GM23338 (cell line): ENCODE data around the gene POU1F1. TPM values are rescaled to one million over a fixed set of nuclear protein-coding genes. Genes with fewer than 3 reads are reported as not detected.

Experiments
- ATAC-seq: fragments of 200-7000 bp; cut with Tn5 transposase; 3 replicates; pipeline ENCODE4 v1.9.1; 2020
- DNase-seq: peaks from one replicate; pipeline ENCODE4 v3.0.0-alpha.2; 2015; ENCODE audit warnings: low spot score
- H2AFZ ChIP-seq: fragments of 200-600 bp; sonication (generic); 2 replicates; pipeline ENCODE4 v1.8.0; 2016; ENCODE audit warnings: antibody characterized with exemption, mild to moderate bottlenecking, moderate library complexity
- H3F3A ChIP-seq: fragments of 200-600 bp; sonication (generic); replicated peaks from 2 replicates; pipeline ENCODE4 v1.8.0; 2017; ENCODE audit warnings: antibody characterized with exemption, mixed run types, low read depth
- H3K27ac ChIP-seq: fragments of 200-600 bp; sonication (generic); 2 replicates; pipeline ENCODE4 v1.6.1; 2016; ENCODE audit warnings: low read depth
- H3K27me3 ChIP-seq: fragments of 200-600 bp; sonication (generic); 2 replicates; pipeline ENCODE4 v1.8.0; 2016; ENCODE audit warnings: mild to moderate bottlenecking, mixed run types, moderate library complexity; ENCODE audit not compliant: insufficient read depth
- H3K36me3 ChIP-seq: fragments of 200-600 bp; sonication (generic); 2 replicates; pipeline ENCODE4 v1.8.0; 2016; ENCODE audit warnings: mild to moderate bottlenecking; ENCODE audit not compliant: insufficient read depth
- H3K4me1 ChIP-seq: fragments of 200-600 bp; sonication (generic); 2 replicates; pipeline ENCODE4 v1.8.0; 2016; ENCODE audit warnings: mild to moderate bottlenecking, moderate library complexity; ENCODE audit not compliant: insufficient read depth
- H3K4me2 ChIP-seq: fragments of 200-600 bp; sonication (generic); 2 replicates; pipeline ENCODE4 v1.7.1; 2017; ENCODE audit warnings: mixed run types
- H3K4me3 ChIP-seq: fragments of 200-600 bp; sonication (generic); 2 replicates; pipeline ENCODE4 v1.6.1; 2016; ENCODE audit warnings: mixed run types
- H3K79me2 ChIP-seq: fragments of 200-600 bp; sonication (generic); replicated peaks from 2 replicates; pipeline ENCODE4 v1.8.0; 2017; ENCODE audit warnings: mild to moderate bottlenecking; ENCODE audit not compliant: insufficient read depth
- H3K9me2 ChIP-seq: fragments of 200-600 bp; sonication (generic); 2 replicates; pipeline ENCODE4 v1.8.0; 2017; ENCODE audit not compliant: insufficient read depth
- H4K20me1 ChIP-seq: fragments of 200-600 bp; sonication (generic); replicated peaks from 2 replicates; pipeline ENCODE4 v1.8.0; 2017; ENCODE audit warnings: mild to moderate bottlenecking; ENCODE audit not compliant: insufficient read depth
- H3K27ac Mint-ChIP-seq: 2 replicates; pipeline ENCODE4 v1.8.0; 2020; ENCODE audit warnings: inconsistent platforms, mild to moderate bottlenecking, moderate library complexity, mixed read lengths
- H3K27me3 Mint-ChIP-seq: 3 replicates; pipeline ENCODE4 v1.8.0; 2022; ENCODE audit warnings: low read depth, mild to moderate bottlenecking, moderate library complexity, mixed read lengths, inconsistent platforms; ENCODE audit not compliant: insufficient read depth, poor library complexity
- H3K36me3 Mint-ChIP-seq: 3 replicates; pipeline ENCODE4 v1.8.0; 2021; ENCODE audit warnings: low read depth, mild to moderate bottlenecking, inconsistent platforms, moderate library complexity, mixed read lengths
- H3K4me1 Mint-ChIP-seq: 3 replicates; pipeline ENCODE4 v1.8.0; 2020; ENCODE audit warnings: mild to moderate bottlenecking, inconsistent platforms, mixed read lengths
- H3K4me3 Mint-ChIP-seq: 3 replicates; pipeline ENCODE4 v1.8.0; 2021; ENCODE audit warnings: moderate library complexity, mild to moderate bottlenecking, inconsistent platforms, mixed read lengths
- H3K9me3 Mint-ChIP-seq: 3 replicates; pipeline ENCODE4 v1.8.0; 2020; ENCODE audit warnings: moderate library complexity, mild to moderate bottlenecking, inconsistent platforms, mixed read lengths
- CREB1 ChIP-seq: fragments of 250-450 bp; sonication (Bioruptor Pico); IDR thresholded peaks from 2 replicates; pipeline ENCODE4 v1.5.0; 2020; ENCODE audit warnings: low read depth, mild to moderate bottlenecking, moderate library complexity
- EZH2 ChIP-seq: fragments of 200-600 bp; sonication (generic); IDR thresholded peaks from one replicate; pipeline ENCODE4 v1.8.0; 2017; ENCODE audit warnings: antibody characterized with exemption, mild to moderate bottlenecking, low read depth; ENCODE audit not compliant: unreplicated experiment
- EZH2phosphoT487 ChIP-seq: fragments of 200-600 bp; sonication (generic); IDR thresholded peaks from one replicate; pipeline ENCODE4 v1.8.1; 2018; ENCODE audit warnings: antibody characterized with exemption; ENCODE audit not compliant: unreplicated experiment
- JUNB ChIP-seq: IDR thresholded peaks from one replicate; pipeline ENCODE4 v1.6.1; 2016; ENCODE audit warnings: antibody characterized with exemption; ENCODE audit not compliant: unreplicated experiment
- NANOG ChIP-seq: IDR thresholded peaks from 2 replicates; pipeline ENCODE4 v1.6.1; 2016; ENCODE audit warnings: antibody characterized with exemption, borderline replicate concordance
- POLR2AphosphoS5 ChIP-seq: IDR thresholded peaks from 2 replicates; pipeline ENCODE4 v1.6.1; 2016; ENCODE audit warnings: antibody characterized with exemption, low read depth
- STAT1 ChIP-seq: IDR thresholded peaks from one replicate; pipeline ENCODE4 v1.6.1; 2016; ENCODE audit warnings: antibody characterized with exemption; ENCODE audit not compliant: unreplicated experiment
- ZNF114 ChIP-seq: fragments of 250-450 bp; sonication (Bioruptor Pico); IDR thresholded peaks from 2 replicates; pipeline ENCODE4 v1.5.0; 2020; ENCODE audit warnings: mild to moderate bottlenecking, moderate library complexity
- ZNF331 ChIP-seq: fragments of 250-450 bp; sonication (Bioruptor Pico); IDR thresholded peaks from 2 replicates; pipeline ENCODE4 v1.5.0; 2020; ENCODE audit warnings: low read depth, mild to moderate bottlenecking, moderate library complexity
- long read RNA-seq: library from polyadenylated mRNA; unstranded; transcript quantifications from one replicate; pipeline ENCODE4 v2.0.0, GENCODE V29; 2020; ENCODE audit not compliant: unreplicated experiment
- polyA plus RNA-seq: library from polyadenylated mRNA; unstranded; fragments of >200 nt; fragmentation: Nextera tagmentation; extraction: Ambion mirVana; gene quantifications from 2 replicates; pipeline ENCODE4 v1.2.1, GENCODE V29; 2016
- total RNA-seq: library from RNA; depleted of rRNA; stranded (reverse); fragments of >200 nt; shearing (Covaris generic); gene quantifications from 2 replicates; pipeline ENCODE4 v1.2.3, GENCODE V29; 2014; rRNA removed
- TF ChIP-seq, protein P1 (sequence below): IDR thresholded peaks from one replicate; pipeline ENCODE4 v1.6.1; 2018; ENCODE audit warnings: antibody characterized with exemption; ENCODE audit not compliant: unreplicated experiment
- TF ChIP-seq, protein P2 (sequence below), 2 experiments: fragments of 200-600 bp in 1 of 2; sonication (generic) in 1 of 2; conservative IDR thresholded peaks; 2 replicates each; pipeline versions ENCODE4 v1.5.1 to v1.6.1; 2016 to 2017; ENCODE audit warnings: antibody characterized with exemption in 2 of 2, low read depth in 2 of 2, mild to moderate bottlenecking in 2 of 2, moderate library complexity in 1 of 2
- TF ChIP-seq, protein P3 (sequence below): IDR thresholded peaks from 2 replicates; pipeline ENCODE4 v1.6.1; 2016; ENCODE audit warnings: antibody characterized with exemption
- TF ChIP-seq, protein P4 (sequence below): fragments of 250-450 bp; sonication (Bioruptor Pico); IDR thresholded peaks from 2 replicates; pipeline ENCODE4 v1.5.0; 2020; ENCODE audit warnings: mild to moderate bottlenecking, moderate library complexity

The POU1F1 gene, protein sequence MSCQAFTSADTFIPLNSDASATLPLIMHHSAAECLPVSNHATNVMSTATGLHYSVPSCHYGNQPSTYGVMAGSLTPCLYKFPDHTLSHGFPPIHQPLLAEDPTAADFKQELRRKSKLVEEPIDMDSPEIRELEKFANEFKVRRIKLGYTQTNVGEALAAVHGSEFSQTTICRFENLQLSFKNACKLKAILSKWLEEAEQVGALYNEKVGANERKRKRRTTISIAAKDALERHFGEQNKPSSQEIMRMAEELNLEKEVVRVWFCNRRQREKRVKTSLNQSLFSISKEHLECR
- total RNA-seq (not detected in 2 replicates), polyA plus RNA-seq (not detected in 2 replicates)
- long read RNA-seq = 0 reads

DNA sequence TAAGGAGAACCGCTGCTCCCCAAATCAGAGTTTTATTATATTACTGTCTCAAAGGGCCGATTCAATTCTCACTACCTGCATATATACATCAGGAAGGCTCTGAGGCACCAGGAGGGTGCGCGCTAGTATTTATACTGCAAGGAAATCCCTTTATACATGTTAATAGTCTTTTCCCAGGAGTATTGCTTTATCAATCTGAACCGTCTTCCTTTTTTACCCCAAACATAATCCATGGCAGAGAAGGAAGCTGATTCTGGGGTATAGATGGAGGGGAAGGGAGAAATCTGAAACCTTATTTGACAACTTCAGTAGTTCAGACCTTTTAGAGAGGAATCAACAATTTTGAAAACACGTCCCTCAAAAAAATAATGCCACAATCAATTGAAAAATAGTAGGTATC is at the start of gene POU1F1:
POU1F1 (minus strand) TSS at position 101 of the 400 bp plus-strand sequence. CDS start 122 bp downstream, outside the sequence.
- H2AFZ ChIP-seq = no peak within 1 kb of the TSS
- no peak within 1 kb of the TSS for H3K27ac ChIP-seq
- H3K36me3 Mint-ChIP-seq = no peaks in the 10 kb centered on the region

More for the DNA sequence above, at the start of gene POU1F1:
- H3K9me3 Mint-ChIP-seq = no peaks in the 10 kb centered on the region
- no peaks in the 10 kb centered on the region for H3K36me3 ChIP-seq
- H3F3A ChIP-seq = no peaks in the 10 kb centered on the region
- H3K9me2 ChIP-seq = no peaks in the 10 kb centered on the region
- H3K27me3 Mint-ChIP-seq = no peaks in the 10 kb centered on the region
- TF ChIP-seq JUNB = no peak
- no peak for TF ChIP-seq ZNF114
- TF ChIP-seq CREB1 (CRISPR knock-in tag) = no peak
- no peak for TF ChIP-seq STAT1
- TF ChIP-seq, protein P1, sequence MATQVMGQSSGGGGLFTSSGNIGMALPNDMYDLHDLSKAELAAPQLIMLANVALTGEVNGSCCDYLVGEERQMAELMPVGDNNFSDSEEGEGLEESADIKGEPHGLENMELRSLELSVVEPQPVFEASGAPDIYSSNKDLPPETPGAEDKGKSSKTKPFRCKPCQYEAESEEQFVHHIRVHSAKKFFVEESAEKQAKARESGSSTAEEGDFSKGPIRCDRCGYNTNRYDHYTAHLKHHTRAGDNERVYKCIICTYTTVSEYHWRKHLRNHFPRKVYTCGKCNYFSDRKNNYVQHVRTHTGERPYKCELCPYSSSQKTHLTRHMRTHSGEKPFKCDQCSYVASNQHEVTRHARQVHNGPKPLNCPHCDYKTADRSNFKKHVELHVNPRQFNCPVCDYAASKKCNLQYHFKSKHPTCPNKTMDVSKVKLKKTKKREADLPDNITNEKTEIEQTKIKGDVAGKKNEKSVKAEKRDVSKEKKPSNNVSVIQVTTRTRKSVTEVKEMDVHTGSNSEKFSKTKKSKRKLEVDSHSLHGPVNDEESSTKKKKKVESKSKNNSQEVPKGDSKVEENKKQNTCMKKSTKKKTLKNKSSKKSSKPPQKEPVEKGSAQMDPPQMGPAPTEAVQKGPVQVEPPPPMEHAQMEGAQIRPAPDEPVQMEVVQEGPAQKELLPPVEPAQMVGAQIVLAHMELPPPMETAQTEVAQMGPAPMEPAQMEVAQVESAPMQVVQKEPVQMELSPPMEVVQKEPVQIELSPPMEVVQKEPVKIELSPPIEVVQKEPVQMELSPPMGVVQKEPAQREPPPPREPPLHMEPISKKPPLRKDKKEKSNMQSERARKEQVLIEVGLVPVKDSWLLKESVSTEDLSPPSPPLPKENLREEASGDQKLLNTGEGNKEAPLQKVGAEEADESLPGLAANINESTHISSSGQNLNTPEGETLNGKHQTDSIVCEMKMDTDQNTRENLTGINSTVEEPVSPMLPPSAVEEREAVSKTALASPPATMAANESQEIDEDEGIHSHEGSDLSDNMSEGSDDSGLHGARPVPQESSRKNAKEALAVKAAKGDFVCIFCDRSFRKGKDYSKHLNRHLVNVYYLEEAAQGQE = no peak
- TF ChIP-seq, protein P2, sequence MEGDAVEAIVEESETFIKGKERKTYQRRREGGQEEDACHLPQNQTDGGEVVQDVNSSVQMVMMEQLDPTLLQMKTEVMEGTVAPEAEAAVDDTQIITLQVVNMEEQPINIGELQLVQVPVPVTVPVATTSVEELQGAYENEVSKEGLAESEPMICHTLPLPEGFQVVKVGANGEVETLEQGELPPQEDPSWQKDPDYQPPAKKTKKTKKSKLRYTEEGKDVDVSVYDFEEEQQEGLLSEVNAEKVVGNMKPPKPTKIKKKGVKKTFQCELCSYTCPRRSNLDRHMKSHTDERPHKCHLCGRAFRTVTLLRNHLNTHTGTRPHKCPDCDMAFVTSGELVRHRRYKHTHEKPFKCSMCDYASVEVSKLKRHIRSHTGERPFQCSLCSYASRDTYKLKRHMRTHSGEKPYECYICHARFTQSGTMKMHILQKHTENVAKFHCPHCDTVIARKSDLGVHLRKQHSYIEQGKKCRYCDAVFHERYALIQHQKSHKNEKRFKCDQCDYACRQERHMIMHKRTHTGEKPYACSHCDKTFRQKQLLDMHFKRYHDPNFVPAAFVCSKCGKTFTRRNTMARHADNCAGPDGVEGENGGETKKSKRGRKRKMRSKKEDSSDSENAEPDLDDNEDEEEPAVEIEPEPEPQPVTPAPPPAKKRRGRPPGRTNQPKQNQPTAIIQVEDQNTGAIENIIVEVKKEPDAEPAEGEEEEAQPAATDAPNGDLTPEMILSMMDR (conservative IDR thresholded peaks at IDR 0.05; ENCODE audit: low read depth in 2 of 2) = no peak
- TF ChIP-seq, protein P3, sequence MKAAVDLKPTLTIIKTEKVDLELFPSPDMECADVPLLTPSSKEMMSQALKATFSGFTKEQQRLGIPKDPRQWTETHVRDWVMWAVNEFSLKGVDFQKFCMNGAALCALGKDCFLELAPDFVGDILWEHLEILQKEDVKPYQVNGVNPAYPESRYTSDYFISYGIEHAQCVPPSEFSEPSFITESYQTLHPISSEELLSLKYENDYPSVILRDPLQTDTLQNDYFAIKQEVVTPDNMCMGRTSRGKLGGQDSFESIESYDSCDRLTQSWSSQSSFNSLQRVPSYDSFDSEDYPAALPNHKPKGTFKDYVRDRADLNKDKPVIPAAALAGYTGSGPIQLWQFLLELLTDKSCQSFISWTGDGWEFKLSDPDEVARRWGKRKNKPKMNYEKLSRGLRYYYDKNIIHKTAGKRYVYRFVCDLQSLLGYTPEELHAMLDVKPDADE = no peak
- no peak for TF ChIP-seq POLR2AphosphoS5
- no peak for TF ChIP-seq EZH2
- no peak for TF ChIP-seq EZH2phosphoT487
- TF ChIP-seq ZNF331 = no peak
- no peak for TF ChIP-seq NANOG
- TF ChIP-seq, protein P4, sequence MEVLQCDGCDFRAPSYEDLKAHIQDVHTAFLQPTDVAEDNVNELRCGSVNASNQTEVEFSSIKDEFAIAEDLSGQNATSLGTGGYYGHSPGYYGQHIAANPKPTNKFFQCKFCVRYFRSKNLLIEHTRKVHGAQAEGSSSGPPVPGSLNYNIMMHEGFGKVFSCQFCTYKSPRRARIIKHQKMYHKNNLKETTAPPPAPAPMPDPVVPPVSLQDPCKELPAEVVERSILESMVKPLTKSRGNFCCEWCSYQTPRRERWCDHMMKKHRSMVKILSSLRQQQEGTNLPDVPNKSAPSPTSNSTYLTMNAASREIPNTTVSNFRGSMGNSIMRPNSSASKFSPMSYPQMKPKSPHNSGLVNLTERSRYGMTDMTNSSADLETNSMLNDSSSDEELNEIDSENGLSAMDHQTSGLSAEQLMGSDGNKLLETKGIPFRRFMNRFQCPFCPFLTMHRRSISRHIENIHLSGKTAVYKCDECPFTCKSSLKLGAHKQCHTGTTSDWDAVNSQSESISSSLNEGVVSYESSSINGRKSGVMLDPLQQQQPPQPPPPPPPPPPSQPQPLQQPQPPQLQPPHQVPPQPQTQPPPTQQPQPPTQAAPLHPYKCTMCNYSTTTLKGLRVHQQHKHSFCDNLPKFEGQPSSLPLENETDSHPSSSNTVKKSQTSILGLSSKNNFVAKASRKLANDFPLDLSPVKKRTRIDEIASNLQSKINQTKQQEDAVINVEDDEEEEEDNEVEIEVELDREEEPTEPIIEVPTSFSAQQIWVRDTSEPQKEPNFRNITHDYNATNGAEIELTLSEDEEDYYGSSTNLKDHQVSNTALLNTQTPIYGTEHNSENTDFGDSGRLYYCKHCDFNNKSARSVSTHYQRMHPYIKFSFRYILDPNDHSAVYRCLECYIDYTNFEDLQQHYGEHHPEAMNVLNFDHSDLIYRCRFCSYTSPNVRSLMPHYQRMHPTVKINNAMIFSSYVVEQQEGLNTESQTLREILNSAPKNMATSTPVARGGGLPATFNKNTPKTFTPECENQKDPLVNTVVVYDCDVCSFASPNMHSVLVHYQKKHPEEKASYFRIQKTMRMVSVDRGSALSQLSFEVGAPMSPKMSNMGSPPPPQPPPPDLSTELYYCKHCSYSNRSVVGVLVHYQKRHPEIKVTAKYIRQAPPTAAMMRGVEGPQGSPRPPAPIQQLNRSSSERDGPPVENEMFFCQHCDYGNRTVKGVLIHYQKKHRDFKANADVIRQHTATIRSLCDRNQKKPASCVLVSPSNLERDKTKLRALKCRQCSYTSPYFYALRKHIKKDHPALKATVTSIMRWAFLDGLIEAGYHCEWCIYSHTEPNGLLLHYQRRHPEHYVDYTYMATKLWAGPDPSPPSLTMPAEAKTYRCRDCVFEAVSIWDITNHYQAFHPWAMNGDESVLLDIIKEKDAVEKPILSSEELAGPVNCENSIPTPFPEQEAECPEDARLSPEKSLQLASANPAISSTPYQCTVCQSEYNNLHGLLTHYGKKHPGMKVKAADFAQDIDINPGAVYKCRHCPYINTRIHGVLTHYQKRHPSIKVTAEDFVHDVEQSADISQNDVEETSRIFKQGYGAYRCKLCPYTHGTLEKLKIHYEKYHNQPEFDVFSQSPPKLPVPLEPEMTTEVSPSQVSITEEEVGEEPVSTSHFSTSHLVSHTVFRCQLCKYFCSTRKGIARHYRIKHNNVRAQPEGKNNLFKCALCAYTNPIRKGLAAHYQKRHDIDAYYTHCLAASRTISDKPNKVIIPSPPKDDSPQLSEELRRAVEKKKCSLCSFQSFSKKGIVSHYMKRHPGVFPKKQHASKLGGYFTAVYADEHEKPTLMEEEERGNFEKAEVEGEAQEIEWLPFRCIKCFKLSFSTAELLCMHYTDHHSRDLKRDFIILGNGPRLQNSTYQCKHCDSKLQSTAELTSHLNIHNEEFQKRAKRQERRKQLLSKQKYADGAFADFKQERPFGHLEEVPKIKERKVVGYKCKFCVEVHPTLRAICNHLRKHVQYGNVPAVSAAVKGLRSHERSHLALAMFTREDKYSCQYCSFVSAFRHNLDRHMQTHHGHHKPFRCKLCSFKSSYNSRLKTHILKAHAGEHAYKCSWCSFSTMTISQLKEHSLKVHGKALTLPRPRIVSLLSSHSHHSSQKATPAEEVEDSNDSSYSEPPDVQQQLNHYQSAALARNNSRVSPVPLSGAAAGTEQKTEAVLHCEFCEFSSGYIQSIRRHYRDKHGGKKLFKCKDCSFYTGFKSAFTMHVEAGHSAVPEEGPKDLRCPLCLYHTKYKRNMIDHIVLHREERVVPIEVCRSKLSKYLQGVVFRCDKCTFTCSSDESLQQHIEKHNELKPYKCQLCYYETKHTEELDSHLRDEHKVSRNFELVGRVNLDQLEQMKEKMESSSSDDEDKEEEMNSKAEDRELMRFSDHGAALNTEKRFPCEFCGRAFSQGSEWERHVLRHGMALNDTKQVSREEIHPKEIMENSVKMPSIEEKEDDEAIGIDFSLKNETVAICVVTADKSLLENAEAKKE (CRISPR knock-in tag) = no peak
- no peak within 1 kb of the TSS for H3K4me2 ChIP-seq
- no peaks in the 10 kb centered on the region for H3K27me3 ChIP-seq
- H3K27ac Mint-ChIP-seq = no peak within 1 kb of the TSS
- H3K4me3 ChIP-seq = no peak within 1 kb of the TSS
- H3K4me1 Mint-ChIP-seq = no peaks in the 10 kb centered on the region
- no peaks in the 10 kb centered on the region for H3K4me1 ChIP-seq
- H3K4me3 Mint-ChIP-seq = no peak within 1 kb of the TSS
- H4K20me1 ChIP-seq = no peaks in the 10 kb centered on the region
- no peak for DNase-seq
- H3K79me2 ChIP-seq = no peaks in the 10 kb centered on the region
- ATAC-seq = no peak
